ENCODE measurements around the gene HMGCL. TPM values are rescaled to one million over a fixed set of nuclear protein-coding genes. Genes with fewer than 3 reads are reported as not detected.

HMGCL gene
- total RNA-seq, 1 donor from 2014 or later: 20.7 TPM

- no peaks in the 10 kb centered on the region for H3K9me3 Mint-ChIP-seq
- DNase-seq (ENCODE audit: low spot score): no peak
- H3K4me1 Mint-ChIP-seq: peaks cover 16% of the 10 kb centered on the region
- peak overlapping the region; percentile 98 for H3K4me3 Mint-ChIP-seq
- no peak overlapping the region for H3K9ac ChIP-seq
- H2AFZ ChIP-seq (replicated peaks): peak overlapping the region; percentile 29
- H3K4me2 ChIP-seq: peak overlapping the region; percentile 94
- H3K79me2 ChIP-seq (ENCODE audit: low read depth): peaks cover 17% of the 10 kb centered on the region
- no peaks in the 10 kb centered on the region for H3K36me3 ChIP-seq
- peak overlapping the region; percentile 35 for H3K27ac Mint-ChIP-seq
- H3K9me3 ChIP-seq (ENCODE audit: low read depth): no peaks in the 10 kb centered on the region
- H3K4me1 ChIP-seq: peaks cover 11% of the 10 kb centered on the region
- TF ChIP-seq EZH2 (IDR thresholded peaks at IDR 0.05) (no peak), EZH2phosphoT487 (IDR thresholded peaks at IDR 0.05) (no peak), CTCF (IDR thresholded peaks at IDR 0.05) (no peak)
- peak overlapping the region; percentile 92 for H3K4me3 ChIP-seq
- H3K27ac ChIP-seq: no peak overlapping the region
- H3F3A ChIP-seq (ENCODE audit: low read depth): peaks cover 13% of the 10 kb centered on the region
- H3K27me3 Mint-ChIP-seq (ENCODE audit: insufficient read depth, low read depth): no peaks in the 10 kb centered on the region
- no peaks in the 10 kb centered on the region for H3K36me3 Mint-ChIP-seq
- no peaks in the 10 kb centered on the region for H3K27me3 ChIP-seq
- H4K20me1 ChIP-seq (ENCODE audit: low read depth): peaks cover 3% of the 10 kb centered on the region
These were observed 713 bp upstream of the HMGCL start for GRCh38 chr1:23825762-23826522.

DNA sequence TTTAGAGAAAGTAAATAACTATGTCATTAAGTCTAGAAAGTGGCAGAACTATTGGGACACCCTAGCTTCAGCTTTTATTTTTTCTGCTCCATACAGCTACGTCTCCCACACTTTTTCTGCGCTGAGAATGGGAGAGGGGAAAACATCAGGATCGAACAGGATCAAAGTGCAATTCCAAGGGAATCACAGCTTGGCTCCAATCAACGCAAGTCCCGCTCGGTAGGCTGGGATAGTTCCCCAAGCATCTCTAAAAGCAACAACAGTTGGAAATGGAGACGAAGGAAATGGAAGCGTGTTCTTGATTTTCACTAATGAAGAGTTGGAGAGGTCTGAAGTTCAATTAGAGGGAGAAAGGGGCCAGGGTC lies 536 bp downstream of the HMGCL start:
- no peaks in the 10 kb centered on the region for H3K27me3 Mint-ChIP-seq (ENCODE audit: insufficient read depth, low read depth)
- TF ChIP-seq CTCF (IDR thresholded peaks at IDR 0.05): no peak
- no peak for TF ChIP-seq EZH2 (IDR thresholded peaks at IDR 0.05)
- no peak for TF ChIP-seq EZH2phosphoT487 (IDR thresholded peaks at IDR 0.05)
- peaks cover 16% of the 10 kb centered on the region for H3K4me1 Mint-ChIP-seq
- Histone ChIP-seq H3K9ac (peak overlapping the region; percentile 87), H3K4me1 (peaks cover 6% of the 10 kb centered on the region), H2AFZ (replicated peaks) (peak overlapping the region; percentile 52), H3K9me3 (ENCODE audit: low read depth) (no peaks in the 10 kb centered on the region), H3K27me3 (no peaks in the 10 kb centered on the region), H4K20me1 (ENCODE audit: low read depth) (peaks cover 3% of the 10 kb centered on the region), H3K36me3 (no peaks in the 10 kb centered on the region), H3K4me2 (peak overlapping the region; percentile 94), H3K27ac (peak overlapping the region; percentile 32), H3K4me3 (peak overlapping the region; percentile 92), H3K79me2 (ENCODE audit: low read depth) (peaks cover 17% of the 10 kb centered on the region), H3F3A (ENCODE audit: low read depth) (peaks cover 13% of the 10 kb centered on the region)
- H3K9me3 Mint-ChIP-seq: no peaks in the 10 kb centered on the region
- peak overlapping the region; percentile 98 for H3K4me3 Mint-ChIP-seq
- DNase-seq (ENCODE audit: low spot score): peak; percentile 8
- H3K36me3 Mint-ChIP-seq: no peaks in the 10 kb centered on the region
- H3K27ac Mint-ChIP-seq: peak overlapping the region; percentile 96

GRCh38 chr1:23823767-23824166 lies 1.5 kb downstream of the HMGCL start:
- H3K4me3 ChIP-seq: no peak overlapping the region
- H3K27ac Mint-ChIP-seq: no peak overlapping the region
- no peak for DNase-seq (ENCODE audit: low spot score)
- peaks cover 3% of the 10 kb centered on the region for H4K20me1 ChIP-seq (ENCODE audit: low read depth)
- TF ChIP-seq EZH2 (IDR thresholded peaks at IDR 0.05) (no peak), EZH2phosphoT487 (IDR thresholded peaks at IDR 0.05) (no peak), CTCF (IDR thresholded peaks at IDR 0.05) (no peak)
- no peaks in the 10 kb centered on the region for H3K36me3 ChIP-seq
- H3K27me3 Mint-ChIP-seq (ENCODE audit: insufficient read depth, low read depth): no peaks in the 10 kb centered on the region
- no peaks in the 10 kb centered on the region for H3K27me3 ChIP-seq
- H3K4me3 Mint-ChIP-seq: peak overlapping the region; percentile 98
- H3K9me3 Mint-ChIP-seq: no peaks in the 10 kb centered on the region
- no peaks in the 10 kb centered on the region for H3K9me3 ChIP-seq (ENCODE audit: low read depth)
- H3K4me1 ChIP-seq: peaks cover 6% of the 10 kb centered on the region
- no peaks in the 10 kb centered on the region for H3K36me3 Mint-ChIP-seq
- peaks cover 17% of the 10 kb centered on the region for H3K79me2 ChIP-seq (ENCODE audit: low read depth)
- H2AFZ ChIP-seq (replicated peaks): no peak overlapping the region
- H3K4me2 ChIP-seq: peak overlapping the region; percentile 94
- H3F3A ChIP-seq (ENCODE audit: low read depth): peaks cover 13% of the 10 kb centered on the region
- no peak overlapping the region for H3K9ac ChIP-seq
- H3K4me1 Mint-ChIP-seq: peaks cover 16% of the 10 kb centered on the region
- no peak overlapping the region for H3K27ac ChIP-seq

Data from neural progenitor cell (in vitro differentiated cells).